DND-41 (cell line): ENCODE results near the gene L3MBTL4.

ENCODE experiments used
- ATAC-seq: fragments of 200-7000 bp; cut with Tn5 transposase; 3 replicates; pipeline ENCODE4 v1.9.1; 2021; ENCODE audit warnings: low read depth; ENCODE audit not compliant: insufficient read depth
- DNase-seq: peaks from one replicate; pipeline ENCODE4 v3.0.0-alpha.2; 2020
- H2AFZ ChIP-seq: 2 replicates; pipeline ENCODE4 v1.6.0; 2012; ENCODE audit warnings: low read depth, low read length
- H3K27ac ChIP-seq: 2 replicates; pipeline ENCODE4 v1.5.1; 2012; ENCODE audit warnings: low read length, inconsistent platforms
- H3K27me3 ChIP-seq: fragments of 200-600 bp; sonication (generic); 2 replicates; pipeline ENCODE4 v1.6.0; 2012; ENCODE audit warnings: low read length, mild to moderate bottlenecking, inconsistent platforms; ENCODE audit not compliant: insufficient read depth, poor library complexity
- H3K36me3 ChIP-seq: 2 replicates; pipeline ENCODE4 v1.5.1; 2012; ENCODE audit warnings: low read length, inconsistent platforms; ENCODE audit not compliant: insufficient read depth
- H3K4me1 ChIP-seq: 2 replicates; pipeline ENCODE4 v1.5.1; 2012; ENCODE audit warnings: mild to moderate bottlenecking, low read length; ENCODE audit not compliant: insufficient read depth
- H3K4me2 ChIP-seq: 2 replicates; pipeline ENCODE4 v1.6.0; 2012; ENCODE audit warnings: mild to moderate bottlenecking, moderate library complexity, low read length, inconsistent platforms; ENCODE audit not compliant: insufficient read depth
- H3K4me3 ChIP-seq, 2 experiments: fragments of 200-600 bp in 1 of 2; shearing (Covaris generic) in 1 of 2; 2 replicates each; pipeline ENCODE4 v1.5.1; 2012 to 2016; ENCODE audit warnings: inconsistent platforms in 2 of 2, low read length in 2 of 2, mild to moderate bottlenecking in 2 of 2, low read depth in 1 of 2, moderate library complexity in 1 of 2
- H3K79me2 ChIP-seq: 2 replicates; pipeline ENCODE4 v1.6.0; 2012; ENCODE audit warnings: low read length, inconsistent platforms; ENCODE audit not compliant: insufficient read depth
- H3K9ac ChIP-seq: 2 replicates; pipeline ENCODE4 v1.6.0; 2012; ENCODE audit warnings: low read depth, mild to moderate bottlenecking, inconsistent platforms, low read length, moderate library complexity
- H3K9me3 ChIP-seq: 2 replicates; pipeline ENCODE4 v1.5.1; 2012; ENCODE audit warnings: low read length, moderate library complexity, mild to moderate bottlenecking, inconsistent platforms; ENCODE audit not compliant: insufficient read depth, severe bottlenecking
- H4K20me1 ChIP-seq: 2 replicates; pipeline ENCODE4 v1.6.0; 2012; ENCODE audit warnings: low read length; ENCODE audit not compliant: insufficient read depth
- CTCF ChIP-seq: IDR thresholded peaks from 2 replicates; pipeline ENCODE4 v1.5.1; 2012; ENCODE audit warnings: borderline replicate concordance, low read length, moderate library complexity, mild to moderate bottlenecking; ENCODE audit not compliant: poor library complexity, severe bottlenecking; ENCODE audit errors: extremely low read depth
- EZH2 ChIP-seq: IDR thresholded peaks from 3 replicates; pipeline ENCODE4 v1.6.1; 2012; ENCODE audit warnings: borderline replicate concordance, low read depth, mild to moderate bottlenecking, moderate library complexity, low read length, inconsistent platforms; ENCODE audit not compliant: severe bottlenecking

Gene L3MBTL4

GRCh38 chr18:6109743-6110142, 305.0 kb downstream of the L3MBTL4 start:
- Histone ChIP-seq H3K9me3 (no peaks in the 10 kb centered on the region), H4K20me1 (no peaks in the 10 kb centered on the region), H3K4me1 (no peaks in the 10 kb centered on the region), H3K36me3 (no peaks in the 10 kb centered on the region), H3K27me3 (no peaks in the 10 kb centered on the region), H2AFZ (no peak overlapping the region), H3K4me3 (no peak overlapping the region), H3K27ac (no peak overlapping the region), H3K4me2 (no peak overlapping the region), H3K9ac (no peak overlapping the region), H3K79me2 (no peaks in the 10 kb centered on the region)
- TF ChIP-seq CTCF = no peak
- TF ChIP-seq EZH2 = no peak
- DNase-seq (no peak), ATAC-seq (no peak)

GRCh38 chr18:6107794-6108193, 306.9 kb downstream of the L3MBTL4 start:
- TF ChIP-seq CTCF (no peak), EZH2 (no peak)
- Histone ChIP-seq H3K4me3 (no peak overlapping the region), H3K79me2 (no peaks in the 10 kb centered on the region), H3K9ac (no peak overlapping the region), H3K36me3 (no peaks in the 10 kb centered on the region), H3K4me2 (no peak overlapping the region), H3K9me3 (no peaks in the 10 kb centered on the region), H3K27me3 (no peaks in the 10 kb centered on the region), H3K27ac (no peak overlapping the region), H4K20me1 (no peaks in the 10 kb centered on the region), H2AFZ (no peak overlapping the region), H3K4me1 (no peaks in the 10 kb centered on the region)
- DNase-seq = no peak
- ATAC-seq = no peak

- TF ChIP-seq EZH2 (no peak), CTCF (no peak)
- ATAC-seq = no peak
- Histone ChIP-seq H3K4me1 (no peaks in the 10 kb centered on the region), H3K27me3 (no peaks in the 10 kb centered on the region), H2AFZ (no peak overlapping the region), H3K27ac (no peak overlapping the region), H3K79me2 (no peaks in the 10 kb centered on the region), H3K4me2 (no peak overlapping the region), H3K9me3 (no peaks in the 10 kb centered on the region), H3K9ac (no peak overlapping the region), H4K20me1 (no peaks in the 10 kb centered on the region), H3K36me3 (no peaks in the 10 kb centered on the region), H3K4me3 (no peak overlapping the region)
- DNase-seq = no peak
Observed at GRCh38 chr18:6106091-6106685, 308.5 kb downstream of the L3MBTL4 start.

GRCh38 chr18:6103741-6104140, 311.0 kb downstream of the L3MBTL4 start:
- Histone ChIP-seq H3K9ac (no peak overlapping the region), H3K9me3 (no peaks in the 10 kb centered on the region), H3K4me2 (no peak overlapping the region), H3K27ac (no peak overlapping the region), H3K4me1 (no peaks in the 10 kb centered on the region), H3K4me3 (no peak overlapping the region), H3K27me3 (no peaks in the 10 kb centered on the region), H4K20me1 (no peaks in the 10 kb centered on the region), H3K79me2 (no peaks in the 10 kb centered on the region), H3K36me3 (no peaks in the 10 kb centered on the region), H2AFZ (no peak overlapping the region)
- ATAC-seq (no peak), DNase-seq (no peak)
- TF ChIP-seq CTCF = no peak
- no peak for TF ChIP-seq EZH2
